Measurements from ENCODE around the gene AGBL1. TPM values are rescaled to one million over a fixed set of nuclear protein-coding genes. Genes with fewer than 3 reads are reported as not detected.

The AGBL1 gene
- total and polyA plus RNA-seq, 2 donors (not counting 3 experiments of a cell fraction or from before 2014, with no cell fraction given), result not detected

- no peak overlapping the region for H3K9ac ChIP-seq (replicated peaks; ENCODE audit: extremely low read depth, insufficient read depth, low read length)
- no peak overlapping the region for H3K27ac ChIP-seq (ENCODE audit: insufficient read depth, low read depth, low read length)
- DNase-seq (ENCODE audit: low read depth, low spot score) (no peak), FAIRE-seq (no peak)
- H3K4me1 ChIP-seq (ENCODE audit: control insufficient read depth, extremely low read depth, insufficient read depth, low read length), result no peaks in the 10 kb centered on the region
- peaks cover 15% of the 10 kb centered on the region for H3K9me3 ChIP-seq (replicated peaks; ENCODE audit: control insufficient read depth, insufficient read depth, low read length)
- H3K4me2 ChIP-seq (ENCODE audit: insufficient read depth, low read length), result no peak overlapping the region
- dilution Hi-C loops (cut with MboI; ENCODE audit: extremely low pct_ligation_motif_present, low sequenced_read_pairs) (no loop called here), intact Hi-C loops (cut with micrococcal nuclease) (no loop called here)
- no peaks in the 10 kb centered on the region for H4K20me1 ChIP-seq (replicated peaks; ENCODE audit: control insufficient read depth, extremely low read depth, insufficient read depth, low read length)
- H3K4me3 ChIP-seq (replicated peaks in 1 of 3; ENCODE audit: insufficient read depth in 1 of 3, low read depth in 1 of 3, low read length in 3 of 3), result no peak overlapping the region
- BruUV-seq (replicated peaks), result no TSS peak
- no peak overlapping the region for H2AFZ ChIP-seq (ENCODE audit: low read depth, low read length)
- H3K79me2 ChIP-seq (ENCODE audit: control insufficient read depth, insufficient read depth, low read length), result no peaks in the 10 kb centered on the region
- CTCF ChIA-PET, result no interaction called here
- H3K9me1 ChIP-seq (replicated peaks; ENCODE audit: control insufficient read depth, extremely low read depth, insufficient read depth, low read length), result no peaks in the 10 kb centered on the region
- no peaks in the 10 kb centered on the region for H3K27me3 ChIP-seq (ENCODE audit: control insufficient read depth in 2 of 2, insufficient read depth in 2 of 2, low read length in 2 of 2)
- POLR2A ChIA-PET, result no interaction called here
- H3K36me3 ChIP-seq (ENCODE audit: control insufficient read depth in 2 of 2, extremely low read depth in 1 of 2, insufficient read depth in 2 of 2, low read length in 2 of 2), result no peaks in the 10 kb centered on the region
- TF ChIP-seq CTCF (IDR thresholded peaks at IDR 0.05; ENCODE audit: extremely low read depth in 1 of 2, insufficient read depth in 1 of 2, low read depth in 1 of 2, low read length in 2 of 2) (no peak), MYC (IDR thresholded peaks at IDR 0.05; ENCODE audit: low read depth, low read length) (no peak), GATA2 (IDR thresholded peaks at IDR 0.05; ENCODE audit: insufficient read depth, insufficient read length, low read depth, low read length) (no peak), POLR2AphosphoS5 (IDR thresholded peaks at IDR 0.05; ENCODE audit: insufficient read depth, low read depth, low read length) (no peak), FOS (IDR thresholded peaks at IDR 0.05; ENCODE audit: borderline replicate concordance, insufficient read depth, low read length) (no peak), MAX (IDR thresholded peaks at IDR 0.05; ENCODE audit: insufficient read depth, insufficient read length) (no peak), JUN (IDR thresholded peaks at IDR 0.05; ENCODE audit: borderline replicate concordance, insufficient read depth, insufficient read length, low read depth) (no peak), EZH2 (IDR thresholded peaks at IDR 0.05; ENCODE audit: borderline replicate concordance, low read depth, low read length, severe bottlenecking) (no peak), POLR2A (IDR thresholded peaks at IDR 0.05; ENCODE audit: low read depth, low read length) (no peak)
Observed at GRCh38 chr15:86706813-86707212, 627.1 kb downstream of the AGBL1 start.

Measured in endothelial cell of umbilical vein (primary cell).